Trophoblast cell (in vitro differentiated cells and primary cell): Measurements from ENCODE around the gene LCE4A. TPM values are rescaled to one million over a fixed set of nuclear protein-coding genes. Genes with fewer than 3 reads are reported as not detected.
"Not testable (repeated sequence)": the region's sequence is repeated elsewhere in the genome, so short reads cannot be mapped to it uniquely, and the experiment has no call there.

Experiments used
- DNase-seq, 2 donors: peaks; one replicate each; pipeline ENCODE4 v3.0.0-alpha.2; 2016
- H2AFZ ChIP-seq: 2 replicates; pipeline ENCODE4 v1.6.1; 2013; ENCODE audit warnings: low read length, moderate library complexity, mild to moderate bottlenecking; ENCODE audit not compliant: insufficient read depth, poor library complexity
- H2AK5ac ChIP-seq: 2 replicates; pipeline ENCODE4 v1.6.1; 2013; ENCODE audit warnings: mild to moderate bottlenecking, low read length
- H2BK120ac ChIP-seq: 2 replicates; pipeline ENCODE4 v1.6.1; 2013; ENCODE audit warnings: low read length, mild to moderate bottlenecking, moderate library complexity; ENCODE audit not compliant: insufficient read depth, poor library complexity
- H2BK12ac ChIP-seq: 2 replicates; pipeline ENCODE4 v1.6.1; 2013; ENCODE audit warnings: mild to moderate bottlenecking, low read length, moderate library complexity
- H2BK5ac ChIP-seq: 2 replicates; pipeline ENCODE4 v1.6.1; 2013; ENCODE audit warnings: low read length, low read depth, moderate library complexity, mild to moderate bottlenecking; ENCODE audit not compliant: poor library complexity
- H3K14ac ChIP-seq: 2 replicates; pipeline ENCODE4 v1.6.1; 2013; ENCODE audit warnings: mild to moderate bottlenecking, low read length
- H3K18ac ChIP-seq: 2 replicates; pipeline ENCODE4 v1.6.1; 2013; ENCODE audit warnings: mild to moderate bottlenecking, low read length
- H3K23ac ChIP-seq: 2 replicates; pipeline ENCODE4 v1.6.1; 2013; ENCODE audit warnings: low read length
- H3K27ac ChIP-seq: 2 replicates; pipeline ENCODE4 v1.5.1; 2013; ENCODE audit warnings: low read depth, mild to moderate bottlenecking, inconsistent platforms, low read length, moderate library complexity
- H3K27me3 ChIP-seq: 2 replicates; pipeline ENCODE4 v1.6.1; 2013; ENCODE audit warnings: inconsistent platforms, mild to moderate bottlenecking, low read length, moderate library complexity; ENCODE audit not compliant: insufficient read depth
- H3K36me3 ChIP-seq, 2 experiments: 1 replicate in 1 of 2; 2 replicates in 1 of 2; pipeline ENCODE4 v1.6.1; 2013; ENCODE audit warnings: low read length in 2 of 2, mild to moderate bottlenecking in 2 of 2, moderate library complexity in 1 of 2; ENCODE audit not compliant: insufficient read depth in 2 of 2, control insufficient read depth in 1 of 2
- H3K4ac ChIP-seq: 2 replicates; pipeline ENCODE4 v1.6.1; 2013; ENCODE audit warnings: low read depth, mild to moderate bottlenecking, low read length, moderate library complexity
- H3K4me1 ChIP-seq, 2 experiments: 1 replicate in 1 of 2; 2 replicates in 1 of 2; pipeline ENCODE4 v1.6.1; 2013; ENCODE audit warnings: low read length in 2 of 2, mild to moderate bottlenecking in 2 of 2, moderate library complexity in 1 of 2; ENCODE audit not compliant: insufficient read depth in 2 of 2, control insufficient read depth in 1 of 2
- H3K4me2 ChIP-seq: 2 replicates; pipeline ENCODE4 v1.6.1; 2013; ENCODE audit warnings: inconsistent platforms, mild to moderate bottlenecking, low read length, moderate library complexity
- H3K4me3 ChIP-seq: 2 replicates; pipeline ENCODE4 v1.5.1; 2013; ENCODE audit warnings: mild to moderate bottlenecking, low read depth, low read length, inconsistent platforms
- H3K79me1 ChIP-seq: one replicate; pipeline ENCODE4 v1.6.1; 2013; ENCODE audit warnings: low read length
- H3K79me2 ChIP-seq: 2 replicates; pipeline ENCODE4 v1.6.1; 2013; ENCODE audit warnings: low read length, mild to moderate bottlenecking; ENCODE audit not compliant: control insufficient read depth, insufficient read depth, poor library complexity
- H3K9ac ChIP-seq: 2 replicates; pipeline ENCODE4 v1.6.1; 2013; ENCODE audit warnings: mild to moderate bottlenecking, low read length
- H3K9me3 ChIP-seq: 2 replicates; pipeline ENCODE4 v1.6.1; 2013; ENCODE audit warnings: low read depth, mild to moderate bottlenecking, control low read depth, inconsistent platforms, low read length; ENCODE audit not compliant: insufficient read depth
- H4K12ac ChIP-seq: 2 replicates; pipeline ENCODE4 v1.6.1; 2013; ENCODE audit warnings: low read depth, mild to moderate bottlenecking, low read length, moderate library complexity
- H4K8ac ChIP-seq: 2 replicates; pipeline ENCODE4 v1.6.1; 2013; ENCODE audit warnings: low read depth, mild to moderate bottlenecking, low read length, moderate library complexity
- H4K91ac ChIP-seq: one replicate; pipeline ENCODE4 v1.6.1; 2013; ENCODE audit warnings: low read depth, mild to moderate bottlenecking, low read length, moderate library complexity
- WGBS: extraction: QIAGEN DNeasy Blood & Tissue Kit; methylation state at CpG from one replicate; pipeline ENCODE4 v1.1.7; 2013; ENCODE audit warnings: missing lambda C conversion rate; ENCODE audit not compliant: insufficient read length, insufficient coverage; ENCODE audit errors: extremely low coverage; 5-methylcytosine and 5-hydroxymethylcytosine counted together
- polyA plus RNA-seq: library from polyadenylated mRNA; stranded (reverse); fragments of 200-250 nt; gene quantifications from 2 replicates; pipeline ENCODE4 v1.2.3, GENCODE V29; 2013

Gene LCE4A, protein sequence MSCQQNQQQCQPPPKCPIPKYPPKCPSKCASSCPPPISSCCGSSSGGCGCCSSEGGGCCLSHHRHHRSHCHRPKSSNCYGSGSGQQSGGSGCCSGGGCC
- not detected in 2 replicates for polyA plus RNA-seq

DNA sequence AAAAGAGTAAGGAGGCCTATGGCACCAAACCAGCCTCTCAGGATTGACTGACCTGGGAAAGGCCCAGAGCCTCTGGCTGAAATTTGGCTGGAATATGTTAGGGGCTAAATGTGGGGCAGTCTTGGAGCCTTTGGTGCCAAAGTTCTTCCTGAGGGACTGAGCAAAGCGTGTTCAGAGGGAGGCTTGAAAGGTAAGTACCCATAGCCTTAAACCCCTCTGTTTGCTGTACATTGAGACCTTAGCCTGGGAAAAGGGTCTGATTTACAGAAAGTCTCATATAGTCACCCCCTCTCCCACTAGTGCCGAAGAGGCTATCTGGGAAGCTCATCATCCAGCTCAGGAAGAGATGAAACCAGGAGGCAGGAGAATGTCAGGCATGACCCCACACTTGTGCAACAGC, at the start of gene LCE4A:
Gene LCE4A (plus strand): TSS at position 301 of the 400 bp plus-strand sequence. CDS start 916 bp downstream, outside the sequence.
- Histone ChIP-seq H3K79me2 (no peaks in the 10 kb centered on the region), H2AK5ac (no peak within 1 kb of the TSS), H3K27ac (no peak within 1 kb of the TSS), H3K27me3 (no peaks in the 10 kb centered on the region), H3K4me1 (no peaks in the 10 kb centered on the region), H3K9me3 (peaks cover 21% of the 10 kb centered on the region), H3K4me2 (no peak within 1 kb of the TSS), H4K8ac (no peak within 1 kb of the TSS), H2BK120ac (no peak within 1 kb of the TSS), H3K18ac (no peak within 1 kb of the TSS), H3K23ac (no peak within 1 kb of the TSS), H3K9ac (no peak within 1 kb of the TSS), H2BK5ac (no peak within 1 kb of the TSS), H3K14ac (no peak within 1 kb of the TSS), H2AFZ (no peak within 1 kb of the TSS), H3K79me1 (no peaks in the 10 kb centered on the region), H3K36me3 (no peaks in the 10 kb centered on the region), H3K4ac (no peak within 1 kb of the TSS), H3K4me3 (no peak within 1 kb of the TSS), H4K12ac (no peak within 1 kb of the TSS), H4K91ac (no peak within 1 kb of the TSS), H2BK12ac (no peak within 1 kb of the TSS)
- no peak for DNase-seq
- no CpG with 5 or more reads among the region's 2 CpGs for WGBS

DNA sequence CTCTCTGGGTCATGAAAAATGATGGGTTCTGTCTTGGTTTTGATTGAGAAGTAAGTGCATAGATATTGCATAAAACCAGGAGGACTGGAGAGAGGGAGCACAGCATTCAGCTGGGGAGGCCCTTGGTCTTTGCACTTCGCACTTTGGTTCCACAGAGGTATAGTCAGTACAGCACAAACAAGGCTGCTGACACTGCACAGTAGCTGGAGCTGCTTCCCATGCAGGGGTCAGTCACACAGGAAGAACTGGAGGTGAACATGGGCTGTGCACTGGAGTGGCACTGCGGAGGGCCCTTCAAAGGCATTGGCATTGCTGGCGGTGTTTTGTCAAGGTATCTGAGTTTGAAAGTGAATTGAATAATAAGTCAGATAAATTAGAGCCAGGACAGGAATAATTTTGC, 49.3 kb upstream of the LCE4A start:
- Histone ChIP-seq H4K12ac (no peak overlapping the region), H3K4me2 (no peak overlapping the region)

DNA sequence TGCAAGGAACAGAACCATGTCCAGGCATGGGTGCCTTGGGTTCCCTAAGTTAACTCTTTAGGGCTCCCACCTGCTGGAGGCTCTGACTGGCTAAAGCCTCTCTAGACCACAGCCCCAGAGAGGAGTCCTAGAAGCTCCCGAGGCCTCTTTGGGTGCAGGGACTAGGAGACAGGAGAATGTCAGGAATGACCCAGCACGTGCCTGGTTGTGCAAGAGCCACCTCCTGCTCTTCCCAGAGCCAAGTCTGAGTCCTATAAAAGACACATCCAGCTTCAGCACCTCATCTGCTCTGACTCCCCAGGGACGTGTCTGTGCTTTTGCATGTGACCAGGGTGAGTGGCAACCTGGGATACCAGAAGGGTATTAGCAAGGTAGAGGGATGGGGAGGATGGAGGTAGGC, 44.9 kb upstream of the LCE4A start, which contains the start of gene LCE2D:
Gene LCE2D (plus strand): TSS at position 283 of the 400 bp plus-strand sequence. CDS start 726 bp downstream, outside the sequence.
- Histone ChIP-seq H3K4ac (no peak within 1 kb of the TSS), H3K9ac (no peak within 1 kb of the TSS), H4K91ac (no peak within 1 kb of the TSS), H2BK5ac (no peak within 1 kb of the TSS), H2AK5ac (no peak within 1 kb of the TSS), H3K14ac (no peak within 1 kb of the TSS), H2BK120ac (no peak within 1 kb of the TSS), H3K4me1 (no peaks in the 10 kb centered on the region), H3K23ac (no peak within 1 kb of the TSS), H3K4me2 (no peak within 1 kb of the TSS), H3K27ac (no peak within 1 kb of the TSS), H3K79me2 (no peaks in the 10 kb centered on the region), H3K18ac (no peak within 1 kb of the TSS), H3K27me3 (no peaks in the 10 kb centered on the region), H4K8ac (no peak within 1 kb of the TSS), H2AFZ (no peak within 1 kb of the TSS), H3K4me3 (no peak within 1 kb of the TSS), H2BK12ac (no peak within 1 kb of the TSS), H3K79me1 (no peaks in the 10 kb centered on the region), H3K36me3 (no peaks in the 10 kb centered on the region), H3K9me3 (peaks cover 26% of the 10 kb centered on the region), H4K12ac (no peak within 1 kb of the TSS)
- no CpG with 5 or more reads among the region's 3 CpGs for WGBS
- peak in 1 of 2 donors; percentile 36 for DNase-seq

More for the DNA sequence above, 49.3 kb upstream of the LCE4A start:
- Histone ChIP-seq H3K79me2 (no peaks in the 10 kb centered on the region), H2BK120ac (no peak overlapping the region), H3K4me3 (no peak overlapping the region), H3K36me3 (no peaks in the 10 kb centered on the region), H4K8ac (no peak overlapping the region), H3K4me1 (no peaks in the 10 kb centered on the region), H4K91ac (no peak overlapping the region), H3K14ac (no peak overlapping the region), H3K23ac (no peak overlapping the region), H3K18ac (no peak overlapping the region), H2AFZ (no peak overlapping the region), H3K27me3 (no peaks in the 10 kb centered on the region), H2BK5ac (no peak overlapping the region), H2AK5ac (no peak overlapping the region), H3K9me3 (peaks cover 19% of the 10 kb centered on the region), H3K79me1 (no peaks in the 10 kb centered on the region), H3K4ac (no peak overlapping the region), H3K9ac (no peak overlapping the region), H3K27ac (no peak overlapping the region), H2BK12ac (no peak overlapping the region)
- no peak for DNase-seq
- WGBS: no CpG with 5 or more reads among the region's 3 CpGs

DNA sequence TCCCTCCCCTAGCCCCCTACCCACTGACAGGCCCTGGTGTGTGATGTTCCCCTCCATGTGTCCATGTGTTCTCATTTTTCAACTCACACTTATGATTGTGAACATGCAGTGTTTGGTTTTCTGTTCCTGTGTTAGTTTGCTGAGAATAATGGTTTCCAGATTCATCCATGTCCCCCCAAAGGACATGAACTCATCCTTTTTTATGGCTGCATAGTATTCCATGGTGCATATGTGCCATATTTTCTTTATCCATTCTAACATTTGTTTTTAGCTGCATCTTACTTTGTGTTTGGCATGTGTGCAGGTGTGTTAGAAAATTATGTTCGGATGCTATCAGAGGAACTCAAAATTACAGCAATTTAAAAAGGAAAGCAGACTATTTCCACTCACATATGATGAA, 41.8 kb upstream of the LCE4A start:
- H2AFZ ChIP-seq, H3K27ac ChIP-seq, H3K4me3 ChIP-seq, DNase-seq, H3K36me3 ChIP-seq, H4K8ac ChIP-seq, H4K91ac ChIP-seq, H3K79me1 ChIP-seq, H2BK120ac ChIP-seq, H3K18ac ChIP-seq, H3K4me2 ChIP-seq, H2AK5ac ChIP-seq, H3K23ac ChIP-seq, H2BK12ac ChIP-seq, H3K4ac ChIP-seq, H3K9ac ChIP-seq, H3K14ac ChIP-seq, H4K12ac ChIP-seq, H2BK5ac ChIP-seq, H3K79me2 ChIP-seq, H3K27me3 ChIP-seq, H3K4me1 ChIP-seq: not testable (repeated sequence)
- H3K9me3 ChIP-seq: peaks cover 25% of the 10 kb centered on the region
- no CpG with 5 or more reads among the region's 1 CpG for WGBS
